NCI-H524 treated with DMSO at 0.1 percent for 48 hours (cell line): ENCODE measurements around the gene GLIPR1L2.
"Not testable (repeated sequence)": the region's sequence is repeated elsewhere in the genome, so short reads cannot be mapped to it uniquely, and the experiment has no call there.

Source experiments
- DNase-seq: peaks from one replicate; lab custom pipeline; 2025; lab: John Stamatoyannopoulos, UW

The GLIPR1L2 gene

GRCh38 chr12:75390899-75391538 lies at the start of gene GLIPR1L2:
Gene GLIPR1L2, plus strand, starts transcription at chr12:75391089. Its CDS starts 28 bp downstream, at chr12:75391117.
- peak; percentile 55 for DNase-seq

- no peak for DNase-seq
Observed at GRCh38 chr12:75341873-75342272, 49.0 kb upstream of the GLIPR1L2 start.

- no peak for DNase-seq
Observed at GRCh38 chr12:75345531-75345930, 45.4 kb upstream of the GLIPR1L2 start.

- not testable (repeated sequence) for DNase-seq
Observed at GRCh38 chr12:75346215-75346614, 44.7 kb upstream of the GLIPR1L2 start.

GRCh38 chr12:75349946-75350345 lies 40.9 kb upstream of the GLIPR1L2 start:
- DNase-seq, result no peak

- DNase-seq, result no peak
Observed at GRCh38 chr12:75350413-75350812, 40.5 kb upstream of the GLIPR1L2 start.

GRCh38 chr12:75354011-75354410 lies 36.9 kb upstream of the GLIPR1L2 start:
- DNase-seq, result no peak

GRCh38 chr12:75360920-75361319 lies 30.0 kb upstream of the GLIPR1L2 start:
- no peak for DNase-seq

- DNase-seq, result no peak
Observed at GRCh38 chr12:75361408-75361807, 29.5 kb upstream of the GLIPR1L2 start.

GRCh38 chr12:75364919-75365318 lies 26.0 kb upstream of the GLIPR1L2 start:
- peak; percentile 62 for DNase-seq

- no peak for DNase-seq
Observed at GRCh38 chr12:75366629-75367028, 24.3 kb upstream of the GLIPR1L2 start.

- no peak for DNase-seq
Observed at GRCh38 chr12:75374971-75375370, 15.9 kb upstream of the GLIPR1L2 start.

GRCh38 chr12:75378354-75378753 lies 12.5 kb upstream of the GLIPR1L2 start:
- no peak for DNase-seq

- DNase-seq, result no peak
Observed at GRCh38 chr12:75389061-75389460, 1.8 kb upstream of the GLIPR1L2 start.

GRCh38 chr12:75389706-75390105 lies 1.2 kb upstream of the GLIPR1L2 start:
- no peak for DNase-seq

GRCh38 chr12:75390156-75390898 lies 562 bp upstream of the GLIPR1L2 start:
- DNase-seq, result no peak

GRCh38 chr12:75404231-75404630 lies 13.3 kb downstream of the GLIPR1L2 start:
- DNase-seq, result no peak

GRCh38 chr12:75407683-75408082 lies 16.8 kb downstream of the GLIPR1L2 start:
- DNase-seq, result no peak

- DNase-seq, result no peak
Observed at GRCh38 chr12:75409830-75410229, 18.9 kb downstream of the GLIPR1L2 start.

GRCh38 chr12:75414671-75415070 lies 23.8 kb downstream of the GLIPR1L2 start:
- DNase-seq, result no peak

- no peak for DNase-seq
Observed at GRCh38 chr12:75419841-75420240, 29.0 kb downstream of the GLIPR1L2 start.

GRCh38 chr12:75427491-75427890 lies 36.6 kb downstream of the GLIPR1L2 start:
- no peak for DNase-seq

GRCh38 chr12:75428767-75429166 lies 37.9 kb downstream of the GLIPR1L2 start:
- DNase-seq, result no peak

GRCh38 chr12:75432924-75433323 lies 42.0 kb downstream of the GLIPR1L2 start:
- no peak for DNase-seq
